ENCODE results near the gene SPATA33. TPM values are rescaled to one million over a fixed set of nuclear protein-coding genes. Genes with fewer than 3 reads are reported as not detected.
"Not testable (repeated sequence)": the region's sequence is repeated elsewhere in the genome, so short reads cannot be mapped to it uniquely, and the experiment has no call there.

Gene SPATA33
- total RNA-seq, 6 experiments from 2014 or later: 1.8 to 5.0 (median 3.3) TPM

DNA sequence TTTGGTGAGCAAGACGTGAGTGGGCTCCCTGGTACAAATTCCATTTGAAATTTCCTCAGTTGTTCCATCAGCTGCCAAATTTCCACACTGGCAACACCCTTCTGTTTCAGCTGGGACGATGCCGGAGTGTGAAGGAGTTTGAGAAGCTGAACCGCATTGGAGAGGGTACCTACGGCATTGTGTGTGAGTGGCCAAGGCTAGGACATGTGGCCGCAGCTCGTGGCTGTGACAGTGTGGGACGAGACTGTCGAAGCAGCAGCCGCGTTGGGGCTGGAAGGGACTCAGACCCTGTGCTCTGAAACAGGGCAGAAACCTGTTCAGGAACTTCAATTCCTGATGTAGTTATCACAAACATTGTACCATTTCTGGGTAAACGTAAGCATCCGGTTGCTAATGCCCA lies 31.5 kb downstream of the SPATA33 start:
- no peak for ATAC-seq
- Histone ChIP-seq H3K27ac (no peak overlapping the region), H3K9me3 (no peaks in the 10 kb centered on the region), H3K27me3 (no peaks in the 10 kb centered on the region), H3K4me1 (peaks cover 0 to 13% (median 8%) of the 10 kb centered on the region in 4 donors), H3K4me3 (no peak overlapping the region), H3K36me3 (peaks cover 0 to 41% (median 12%) of the 10 kb centered on the region in 4 donors)
- no peak for DNase-seq
- 60% methylated on average over 1 of the region's 13 CpGs for WGBS (ENCODE audit: insufficient coverage, low coverage, low lambda C conversion rate, missing lambda C conversion rate)
- intact Hi-C loops (cut with DNase I): no loop called here
- TF ChIP-seq, protein P1, sequence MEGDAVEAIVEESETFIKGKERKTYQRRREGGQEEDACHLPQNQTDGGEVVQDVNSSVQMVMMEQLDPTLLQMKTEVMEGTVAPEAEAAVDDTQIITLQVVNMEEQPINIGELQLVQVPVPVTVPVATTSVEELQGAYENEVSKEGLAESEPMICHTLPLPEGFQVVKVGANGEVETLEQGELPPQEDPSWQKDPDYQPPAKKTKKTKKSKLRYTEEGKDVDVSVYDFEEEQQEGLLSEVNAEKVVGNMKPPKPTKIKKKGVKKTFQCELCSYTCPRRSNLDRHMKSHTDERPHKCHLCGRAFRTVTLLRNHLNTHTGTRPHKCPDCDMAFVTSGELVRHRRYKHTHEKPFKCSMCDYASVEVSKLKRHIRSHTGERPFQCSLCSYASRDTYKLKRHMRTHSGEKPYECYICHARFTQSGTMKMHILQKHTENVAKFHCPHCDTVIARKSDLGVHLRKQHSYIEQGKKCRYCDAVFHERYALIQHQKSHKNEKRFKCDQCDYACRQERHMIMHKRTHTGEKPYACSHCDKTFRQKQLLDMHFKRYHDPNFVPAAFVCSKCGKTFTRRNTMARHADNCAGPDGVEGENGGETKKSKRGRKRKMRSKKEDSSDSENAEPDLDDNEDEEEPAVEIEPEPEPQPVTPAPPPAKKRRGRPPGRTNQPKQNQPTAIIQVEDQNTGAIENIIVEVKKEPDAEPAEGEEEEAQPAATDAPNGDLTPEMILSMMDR (IDR thresholded peaks at IDR 0.05): no peak
- TF ChIP-seq POLR2A (IDR thresholded peaks at IDR 0.05): no peak

DNA sequence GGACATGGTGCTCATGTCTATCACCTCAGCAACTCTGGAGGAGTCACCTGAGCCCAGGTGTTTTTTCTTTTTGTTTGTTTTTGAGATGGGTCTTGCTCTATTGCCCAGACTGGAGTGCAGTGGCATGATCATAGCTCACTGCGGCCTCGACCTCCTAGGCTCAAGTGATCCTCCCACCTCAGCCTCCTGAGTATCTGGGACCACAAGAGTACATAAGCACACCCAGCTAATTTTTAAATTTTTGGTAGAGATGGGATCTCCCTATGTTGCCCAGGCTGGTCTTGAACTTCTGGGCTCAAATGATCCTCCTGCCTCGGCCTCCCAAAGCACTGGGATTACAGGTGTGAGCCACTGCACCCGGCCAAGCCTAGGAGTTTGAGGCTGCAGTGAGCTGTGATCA lies 32.0 kb downstream of the SPATA33 start:
- peaks cover 0 to 46% (median 12%) of the 10 kb centered on the region in 4 donors for H3K36me3 ChIP-seq
- ATAC-seq; intact Hi-C loops (cut with DNase I); H3K27me3 ChIP-seq; H3K27ac ChIP-seq; H3K9me3 ChIP-seq; H3K4me3 ChIP-seq; DNase-seq: not testable (repeated sequence)
- peaks cover 0 to 13% (median 8%) of the 10 kb centered on the region in 4 donors for H3K4me1 ChIP-seq
- 93% methylated on average over 4 of the region's 4 CpGs for WGBS (ENCODE audit: insufficient coverage, low coverage, low lambda C conversion rate, missing lambda C conversion rate)

DNA sequence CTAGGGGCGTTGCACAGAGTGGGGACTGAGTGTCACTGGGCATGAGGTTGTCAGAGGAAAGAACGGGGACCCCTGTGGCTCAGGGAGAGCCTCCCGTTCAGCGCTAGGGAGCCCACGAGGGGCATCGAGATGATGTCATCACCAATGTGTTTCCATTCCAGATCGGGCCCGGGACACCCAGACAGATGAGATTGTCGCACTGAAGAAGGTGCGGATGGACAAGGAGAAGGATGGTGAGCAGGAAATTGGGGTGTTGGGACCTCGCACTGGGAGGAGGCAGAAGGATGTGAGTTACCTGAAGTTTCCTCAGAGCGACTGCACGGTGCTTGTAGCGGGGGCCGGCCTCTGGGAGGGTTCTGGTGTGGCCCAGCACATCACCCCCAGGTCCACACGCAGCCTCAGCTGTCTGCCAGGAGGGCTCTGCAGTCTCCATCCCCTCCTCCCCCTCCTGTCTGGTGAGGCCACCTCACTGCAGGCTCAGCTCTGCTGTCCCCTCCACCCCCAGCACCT lies 32.8 kb downstream of the SPATA33 start:
- Histone ChIP-seq H3K4me1 (peaks cover 0 to 13% (median 8%) of the 10 kb centered on the region in 4 donors), H3K9me3 (no peaks in the 10 kb centered on the region), H3K27me3 (no peaks in the 10 kb centered on the region), H3K36me3 (peaks cover 0 to 52% (median 12%) of the 10 kb centered on the region in 4 donors), H3K27ac (no peak overlapping the region), H3K4me3 (no peak overlapping the region)
- ATAC-seq (no peak), DNase-seq (no peak)
- WGBS (ENCODE audit: insufficient coverage, low coverage, low lambda C conversion rate, missing lambda C conversion rate): 91% methylated on average over 4 of the region's 16 CpGs
- no peak for TF ChIP-seq POLR2A (IDR thresholded peaks at IDR 0.05)
- TF ChIP-seq, protein P1 (IDR thresholded peaks at IDR 0.05): no peak
- intact Hi-C loops (cut with DNase I): no loop called here

DNA sequence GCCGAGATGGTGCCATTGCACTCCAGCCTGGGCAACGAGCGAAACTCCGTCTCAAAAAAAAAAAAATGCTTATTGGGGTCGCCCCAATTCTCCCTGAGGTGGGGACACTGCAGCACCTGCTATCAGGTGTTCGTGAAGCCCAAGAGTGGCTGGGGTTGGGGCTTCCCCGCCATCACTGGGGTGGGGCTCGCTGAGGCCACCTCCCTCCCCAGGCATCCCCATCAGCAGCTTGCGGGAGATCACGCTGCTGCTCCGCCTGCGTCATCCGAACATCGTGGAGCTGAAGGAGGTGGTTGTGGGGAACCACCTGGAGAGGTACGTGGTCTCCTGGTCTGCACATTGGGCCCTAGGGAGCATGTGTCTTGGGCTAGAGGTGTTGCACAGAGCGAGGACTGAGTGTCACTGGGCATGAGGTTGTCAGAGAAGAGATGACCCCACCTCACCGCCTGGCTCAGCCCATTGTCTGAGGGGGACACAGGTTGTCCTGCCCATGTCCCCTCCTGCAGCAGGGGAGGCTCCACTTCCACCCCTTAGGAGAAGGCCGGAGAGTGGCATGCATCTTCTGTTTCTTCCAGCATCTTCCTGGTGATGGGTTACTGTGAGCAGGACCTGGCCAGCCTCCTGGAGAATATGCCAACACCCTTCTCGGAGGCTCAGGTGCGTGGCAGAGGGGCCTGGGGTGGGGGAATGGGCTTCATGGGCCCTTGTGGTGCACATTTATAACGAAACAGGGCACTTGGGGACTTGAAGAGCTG lies 33.8 kb downstream of the SPATA33 start:
- WGBS (ENCODE audit: insufficient coverage, low coverage, low lambda C conversion rate, missing lambda C conversion rate): 100% methylated on average over 2 of the region's 21 CpGs
- Histone ChIP-seq H3K9me3 (no peaks in the 10 kb centered on the region), H3K27ac (no peak overlapping the region), H3K27me3 (no peaks in the 10 kb centered on the region), H3K36me3 (peaks cover 0 to 52% (median 12%) of the 10 kb centered on the region in 4 donors), H3K4me1 (peaks cover 0 to 13% (median 8%) of the 10 kb centered on the region in 4 donors), H3K4me3 (no peak overlapping the region)
- intact Hi-C loops (cut with DNase I): no loop called here
- DNase-seq (no peak), ATAC-seq (no peak)
- no peak for TF ChIP-seq POLR2A (IDR thresholded peaks at IDR 0.05)
- TF ChIP-seq, protein P1 (IDR thresholded peaks at IDR 0.05): no peak

DNA sequence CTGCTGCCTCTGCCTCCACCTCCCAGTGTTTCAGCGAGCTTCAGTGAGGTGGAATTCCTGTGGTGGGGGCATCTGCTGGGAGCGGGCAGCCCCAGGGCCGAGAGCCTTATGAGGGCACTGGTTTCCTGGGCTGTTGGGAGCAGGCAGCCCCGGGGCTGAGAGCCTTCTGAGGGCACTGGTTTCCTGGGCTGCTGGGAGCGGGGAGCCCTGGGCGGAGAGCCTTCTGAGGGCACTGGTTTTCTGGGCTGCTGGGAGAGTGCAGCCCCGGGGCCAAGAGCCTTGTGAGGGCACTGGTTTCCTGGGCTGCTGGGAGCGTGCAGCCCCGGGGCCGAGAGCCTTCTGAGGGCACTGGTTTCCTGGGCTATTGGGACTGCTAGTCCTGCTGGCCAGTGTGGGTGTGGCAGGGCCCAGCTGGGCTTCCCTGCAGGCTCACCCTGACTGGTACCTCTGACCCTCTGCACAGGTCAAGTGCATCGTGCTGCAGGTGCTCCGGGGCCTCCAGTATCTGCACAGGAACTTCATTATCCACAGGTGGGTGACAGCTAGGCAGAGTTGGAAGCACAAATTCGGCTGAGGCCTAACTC lies 34.4 kb downstream of the SPATA33 start:
- Histone ChIP-seq H3K36me3 (peaks cover 0 to 52% (median 12%) of the 10 kb centered on the region in 4 donors), H3K4me3 (no peak overlapping the region), H3K4me1 (peaks cover 0 to 13% (median 8%) of the 10 kb centered on the region in 4 donors), H3K9me3 (no peaks in the 10 kb centered on the region), H3K27ac (no peak overlapping the region), H3K27me3 (no peaks in the 10 kb centered on the region)
- TF ChIP-seq POLR2A (IDR thresholded peaks at IDR 0.05): no peak
- TF ChIP-seq, protein P1 (IDR thresholded peaks at IDR 0.05): no peak
- intact Hi-C loops (cut with DNase I): no loop called here
- WGBS (ENCODE audit: insufficient coverage, low coverage, low lambda C conversion rate, missing lambda C conversion rate): 100% methylated on average over 1 of the region's 13 CpGs
- DNase-seq (no peak), ATAC-seq (no peak)

Measured in right lobe of liver (tissue), 6 donors.